IMR-90 (cell line): ENCODE results near the gene LRRC75B. TPM values are rescaled to one million over a fixed set of nuclear protein-coding genes. Genes with fewer than 3 reads are reported as not detected.
A peak's percentile ranks its signal among the peaks of the same experiment; 100 is the strongest.

Source experiments
- ATAC-seq: fragments of 200-7000 bp; cut with Tn5 transposase; 2 replicates; pipeline ENCODE4 v1.9.1; 2020; ENCODE audit warnings: low read depth, mild to moderate bottlenecking, moderate library complexity
- BruUV-seq: library from RNA; stranded (reverse); fragments of 400-500 nt; replicated peaks from 2 replicates; lab custom pipeline; 2021; lab: Mats Ljungman, UMichigan
- CTCF ChIA-PET: fragments of 300-600 bp; formaldehyde crosslinking; extraction: SDS; loops from one replicate; lab custom pipeline; 2021; ENCODE audit warnings: antibody characterized with exemption; lab: Yijun Ruan, JAX
- POLR2A ChIA-PET: fragments of 300-600 bp; sonication (Branson Sonifier 250); formaldehyde crosslinking; loops from one replicate; lab custom pipeline; 2022; ENCODE audit warnings: antibody characterized with exemption; ENCODE audit not compliant: unreplicated experiment; lab: Charles Lee
- DNase-seq: peaks from one replicate; pipeline ENCODE4 v3.0.0; 2013
- H2AFZ ChIP-seq: replicated peaks from 2 replicates; pipeline ENCODE3; 2013; ENCODE audit warnings: low read length, mild to moderate bottlenecking; ENCODE audit not compliant: poor library complexity
- H2AK5ac ChIP-seq: 2 replicates; pipeline ENCODE4 v1.6.1; 2013; ENCODE audit warnings: low read depth, low read length, inconsistent platforms
- H2AK9ac ChIP-seq: replicated peaks from 2 replicates; pipeline ENCODE3; 2013; ENCODE audit warnings: mild to moderate bottlenecking, low read depth, low read length, moderate library complexity; ENCODE audit not compliant: poor library complexity
- H2BK120ac ChIP-seq: 2 replicates; pipeline ENCODE4 v1.6.1; 2013; ENCODE audit warnings: low read depth, low read length, inconsistent platforms
- H2BK15ac ChIP-seq: 3 replicates; pipeline ENCODE4 v1.6.1; 2013; ENCODE audit warnings: low read depth, low read length, inconsistent platforms
- H2BK20ac ChIP-seq: 2 replicates; pipeline ENCODE4 v1.6.1; 2013; ENCODE audit warnings: low read depth, mild to moderate bottlenecking, inconsistent platforms, low read length, moderate library complexity
- H2BK5ac ChIP-seq: 2 replicates; pipeline ENCODE4 v1.6.1; 2013; ENCODE audit warnings: mild to moderate bottlenecking, low read depth, low read length, inconsistent platforms; ENCODE audit not compliant: poor library complexity, severe bottlenecking
- H3K14ac ChIP-seq: replicated peaks from 2 replicates; pipeline ENCODE4 v1.6.1; 2013; ENCODE audit warnings: low read depth, low read length, inconsistent platforms
- H3K18ac ChIP-seq: 2 replicates; pipeline ENCODE4 v1.6.1; 2013; ENCODE audit warnings: low read depth, low read length, control low read depth
- H3K23ac ChIP-seq: 2 replicates; pipeline ENCODE4 v1.6.1; 2013; ENCODE audit warnings: low read depth, low read length, inconsistent platforms
- H3K27ac ChIP-seq: 2 replicates; pipeline ENCODE4 v1.5.1; 2013; ENCODE audit warnings: mild to moderate bottlenecking, control low read depth, low read length; ENCODE audit not compliant: insufficient read depth
- H3K27me3 ChIP-seq: 2 replicates; pipeline ENCODE4 v1.6.1; 2013; ENCODE audit warnings: low read length; ENCODE audit not compliant: control insufficient read depth, insufficient read depth
- H3K36me3 ChIP-seq: 2 replicates; pipeline ENCODE4 v1.6.1; 2013; ENCODE audit warnings: low read length, mixed read lengths; ENCODE audit not compliant: control insufficient read depth, insufficient read depth
- H3K4ac ChIP-seq: 2 replicates; pipeline ENCODE4 v1.6.1; 2013; ENCODE audit warnings: low read depth, low read length, inconsistent platforms
- H3K4me1 ChIP-seq: 2 replicates; pipeline ENCODE4 v1.6.1; 2013; ENCODE audit warnings: low read length, mixed read lengths; ENCODE audit not compliant: control insufficient read depth, insufficient read depth
- H3K4me2 ChIP-seq: 2 replicates; pipeline ENCODE4 v1.6.1; 2013; ENCODE audit warnings: low read depth, mild to moderate bottlenecking, control low read depth, low read length, moderate library complexity
- H3K4me3 ChIP-seq: 2 replicates; pipeline ENCODE4 v1.5.1; 2013; ENCODE audit warnings: low read depth, mild to moderate bottlenecking, control low read depth, low read length, moderate library complexity; ENCODE audit not compliant: insufficient read depth
- H3K56ac ChIP-seq: 2 replicates; pipeline ENCODE4 v1.6.1; 2013; ENCODE audit warnings: low read length, inconsistent platforms; ENCODE audit not compliant: insufficient read depth; ENCODE audit errors: extremely low read depth
- H3K79me1 ChIP-seq, 2 experiments: 2 replicates each; pipeline ENCODE4 v1.6.1; 2013; ENCODE audit warnings: low read length in 2 of 2, inconsistent platforms in 1 of 2, low read depth in 1 of 2
- H3K9ac ChIP-seq: 2 replicates; pipeline ENCODE4 v1.6.1; 2013; ENCODE audit warnings: low read depth, low read length, control low read depth
- H3K9me1 ChIP-seq: 2 replicates; pipeline ENCODE4 v1.6.1; 2013; ENCODE audit warnings: low read length, inconsistent platforms; ENCODE audit not compliant: insufficient read depth
- H3K9me3 ChIP-seq: 2 replicates; pipeline ENCODE4 v1.6.1; 2013; ENCODE audit warnings: low read length; ENCODE audit not compliant: control insufficient read depth, insufficient read depth
- H4K20me1 ChIP-seq: 2 replicates; pipeline ENCODE4 v1.6.1; 2013; ENCODE audit warnings: low read length, inconsistent platforms; ENCODE audit not compliant: insufficient read depth
- H4K5ac ChIP-seq: 2 replicates; pipeline ENCODE4 v1.6.1; 2013; ENCODE audit warnings: mild to moderate bottlenecking, low read depth, low read length, control low read depth
- H4K8ac ChIP-seq, 2 experiments: 2 replicates each; pipeline ENCODE4 v1.6.1; 2013; ENCODE audit warnings: low read depth in 2 of 2, low read length in 2 of 2, control low read depth in 1 of 2, inconsistent platforms in 1 of 2
- H4K91ac ChIP-seq: 2 replicates; pipeline ENCODE4 v1.6.1; 2013; ENCODE audit warnings: low read depth, low read length, inconsistent platforms; ENCODE audit not compliant: insufficient read depth
- BHLHE40 ChIP-seq: fragments of 150-350 bp; IDR thresholded peaks from 2 replicates; pipeline ENCODE4 v1.6.1; 2016; ENCODE audit warnings: mild to moderate bottlenecking, low read depth, low read length
- CEBPB ChIP-seq: IDR thresholded peaks from 2 replicates; pipeline ENCODE4 v1.6.1; 2012; ENCODE audit warnings: low read depth, low read length, improper control_type of control experiment
- CHD1 ChIP-seq: IDR thresholded peaks from 2 replicates; pipeline ENCODE4 v1.6.1; 2012; ENCODE audit warnings: low read depth, low read length, improper control_type of control experiment
- CTCF ChIP-seq: conservative IDR thresholded peaks from 2 replicates; pipeline ENCODE4 v1.5.1; 2012; ENCODE audit warnings: mild to moderate bottlenecking, low read depth, low read length, improper control_type of control experiment
- ELK1 ChIP-seq: fragments of 150-350 bp; IDR thresholded peaks from 2 replicates; pipeline ENCODE4 v1.6.1; 2016; ENCODE audit warnings: low read depth, mild to moderate bottlenecking, low read length, moderate library complexity, borderline replicate concordance
- FOS ChIP-seq: fragments of 150-350 bp; IDR thresholded peaks from 2 replicates; pipeline ENCODE4 v1.6.1; 2016; ENCODE audit warnings: low read depth, low read length
- MAFK ChIP-seq: IDR thresholded peaks from 2 replicates; pipeline ENCODE4 v1.6.1; 2012; ENCODE audit warnings: low read depth, low read length, improper control_type of control experiment
- MAZ ChIP-seq: IDR thresholded peaks from 2 replicates; pipeline ENCODE4 v1.6.1; 2012; ENCODE audit warnings: low read depth, mild to moderate bottlenecking, low read length, improper control_type of control experiment, moderate library complexity, borderline replicate concordance
- MXI1 ChIP-seq: IDR thresholded peaks from 2 replicates; pipeline ENCODE4 v1.6.1; 2012; ENCODE audit warnings: low read depth, mild to moderate bottlenecking, low read length, moderate library complexity, borderline replicate concordance
- NFE2L2 ChIP-seq: fragments of 150-350 bp; IDR thresholded peaks from 2 replicates; pipeline ENCODE4 v1.6.1; 2016; ENCODE audit warnings: low read depth, mild to moderate bottlenecking, low read length
- POLR2A ChIP-seq: IDR thresholded peaks from 2 replicates; pipeline ENCODE4 v1.6.1; 2012; ENCODE audit warnings: mild to moderate bottlenecking, low read depth, low read length
- RAD21 ChIP-seq: IDR thresholded peaks from 2 replicates; pipeline ENCODE4 v1.6.1; 2012; ENCODE audit warnings: low read length, improper control_type of control experiment
- RCOR1 ChIP-seq: IDR thresholded peaks from 2 replicates; pipeline ENCODE4 v1.6.1; 2012; ENCODE audit warnings: mild to moderate bottlenecking, low read length, improper control_type of control experiment; ENCODE audit not compliant: insufficient replicate concordance
- RFX5 ChIP-seq: IDR thresholded peaks from 2 replicates; pipeline ENCODE4 v1.8.0; 2012; ENCODE audit warnings: low read depth, mild to moderate bottlenecking, low read length, moderate library complexity
- SMC3 ChIP-seq: fragments of 150-350 bp; IDR thresholded peaks from 2 replicates; pipeline ENCODE4 v1.6.1; 2016; ENCODE audit warnings: low read depth, mild to moderate bottlenecking, antibody characterized with exemption, low read length, moderate library complexity
- USF2 ChIP-seq: fragments of 150-350 bp; IDR thresholded peaks from 2 replicates; pipeline ENCODE4 v1.6.1; 2017; ENCODE audit warnings: mild to moderate bottlenecking, antibody characterized with exemption, low read length, low read depth
- WGBS, 2 experiments: methylation state at CpG; one replicate each; pipeline versions ENCODE4 v1.1.5 to v1.1.7; 2013; ENCODE audit warnings: missing lambda C conversion rate in 2 of 2; ENCODE audit not compliant: insufficient read length in 1 of 2; ENCODE audit errors: extremely low coverage in 2 of 2; 5-methylcytosine and 5-hydroxymethylcytosine counted together
- dilution Hi-C: fragments of 300-500 bp; cut with HindIII; formaldehyde crosslinking; loops from one replicate; pipeline ENCODE4 v1.14.3; 2018; ENCODE audit warnings: low sequenced_read_pairs; ENCODE audit not compliant: unreplicated experiment
- in situ Hi-C: fragments of 300-500 bp; cut with MboI; formaldehyde crosslinking; loops from 3 replicates; pipeline ENCODE4 v1.14.3; 2019; ENCODE audit warnings: low sequenced_read_pairs, inconsistent platforms, mixed read lengths
- intact Hi-C: fragments of 100-400 bp; cut with micrococcal nuclease; formaldehyde crosslinking; loops from 2 replicates; pipeline ENCODE4 v1.10.0; 2022
- polyA plus RNA-seq, 3 experiments: library from polyadenylated mRNA; depleted of rRNA; stranded (reverse); fragments of >200 nt; gene quantifications; 2 replicates each; pipeline ENCODE4 v1.2.3, GENCODE V29; 2012; ENCODE audit warnings: low replicate concordance in 1 of 3
- total RNA-seq: library from RNA; depleted of rRNA; stranded (reverse); fragments of >200 nt; gene quantifications from 2 replicates; pipeline ENCODE4 v1.2.3, GENCODE V29; 2012

The LRRC75B gene
- total and polyA plus RNA-seq, 2 of the 4 experiments (the other 2 are of a cell fraction), result 1.6 to 10.7 TPM

GRCh38 chr22:24590596-24591173 is 2.2 kb downstream of the LRRC75B start:
- TF ChIP-seq CHD1, result no peak
- TF ChIP-seq MXI1, result no peak
- no peak for TF ChIP-seq MAZ
- TF ChIP-seq CEBPB, result no peak
- TF ChIP-seq RAD21, result no peak
- TF ChIP-seq NFE2L2, result no peak
- no peak for TF ChIP-seq BHLHE40
- TF ChIP-seq MAFK, result no peak
- TF ChIP-seq FOS, result no peak
- TF ChIP-seq POLR2A, result no peak
- TF ChIP-seq ELK1, result no peak
- TF ChIP-seq CTCF, result no peak
- TF ChIP-seq RFX5, result no peak
- TF ChIP-seq RCOR1, result no peak
- TF ChIP-seq USF2, result no peak
- no peak for TF ChIP-seq SMC3
- H3K36me3 ChIP-seq, result peaks cover 23% of the 10 kb centered on the region; the same call in 1 of the 2 replicates
- intact Hi-C loops, result no loop called here
- H3K9me3 ChIP-seq, result no peaks in the 10 kb centered on the region
- no peak for DNase-seq
- H2AK9ac ChIP-seq, result peak overlapping the region; percentile 65
- ChIA-PET POLR2A (no interaction called here), CTCF (no interaction called here)
- BruUV-seq, result no TSS peak
- H3K23ac ChIP-seq, result no peak overlapping the region
- H4K8ac ChIP-seq, result no peak overlapping the region
- H3K18ac ChIP-seq, result no peak overlapping the region
- H2BK5ac ChIP-seq, result no peak overlapping the region
- H3K14ac ChIP-seq, result no peak overlapping the region
- no peaks in the 10 kb centered on the region for H3K27me3 ChIP-seq
- no peak overlapping the region for H2BK120ac ChIP-seq
- H4K91ac ChIP-seq, result no peak overlapping the region
- H3K4me2 ChIP-seq, result no peak overlapping the region
- in situ Hi-C loops, result no loop called here
- no peak overlapping the region for H3K9ac ChIP-seq
- 96% methylated on average over 8 of the region's 12 CpGs; no CpG with 5 or more reads in 1 of the 2 experiments for WGBS, 2 experiments
- peaks cover 0 to 8% of the 10 kb centered on the region in 2 experiments; a peak in 2 of 4 replicates for H3K79me1 ChIP-seq
- ATAC-seq, result no peak
- peaks cover 11% of the 10 kb centered on the region for H3K9me1 ChIP-seq
- H3K4ac ChIP-seq, result no peak overlapping the region
- H2AK5ac ChIP-seq, result no peak overlapping the region
- no peak overlapping the region for H2BK20ac ChIP-seq
- no peak overlapping the region for H4K5ac ChIP-seq
- no peak overlapping the region for H3K27ac ChIP-seq
- no peaks in the 10 kb centered on the region for H4K20me1 ChIP-seq
- no peak overlapping the region for H2AFZ ChIP-seq
- H3K56ac ChIP-seq, result no peak overlapping the region
- H2BK15ac ChIP-seq, result no peak overlapping the region
- no peaks in the 10 kb centered on the region for H3K4me1 ChIP-seq
- dilution Hi-C loops, result no loop called here
- H3K4me3 ChIP-seq, result no peak overlapping the region
